Bronchial epithelial cell (primary cell): Measurements from ENCODE around the gene TMEM214. TPM values are rescaled to one million over a fixed set of nuclear protein-coding genes. Genes with fewer than 3 reads are reported as not detected.

Source experiments
- DNase-seq: peaks from one replicate; pipeline ENCODE4 v3.0.0-alpha.2; 2010; ENCODE audit warnings: low read depth
- FAIRE-seq: peaks from 2 replicates; lab custom pipeline; 2011; peaks lifted over from hg19 to GRCh38; lab: Jason Lieb, UNC
- H3K27me3 ChIP-seq: 2 replicates; pipeline ENCODE4 v1.5.1; 2011; ENCODE audit warnings: low read length; ENCODE audit not compliant: control insufficient read depth, insufficient read depth
- H3K36me3 ChIP-seq: 2 replicates; pipeline ENCODE4 v1.5.1; 2011; ENCODE audit warnings: low read length; ENCODE audit not compliant: control insufficient read depth, insufficient read depth
- H3K4me3 ChIP-seq: 2 replicates; pipeline ENCODE4 v1.5.1; 2011; ENCODE audit warnings: mild to moderate bottlenecking, low read depth, low read length, control low read depth
- CTCF ChIP-seq: IDR thresholded peaks from 2 replicates; pipeline ENCODE4 v1.5.1; 2011; ENCODE audit warnings: mild to moderate bottlenecking, moderate library complexity, low read length, control low read depth, inconsistent platforms; ENCODE audit not compliant: insufficient read depth, severe bottlenecking
- total RNA-seq: library from RNA; depleted of rRNA; stranded (reverse); fragments of >200 nt; gene quantifications from 2 replicates; pipeline ENCODE4 v1.2.1, GENCODE V29; 2014

The TMEM214 gene
- total RNA-seq, 1 donor from 2014 or later: 15.8 TPM

- DNase-seq: no peak
- H3K36me3 ChIP-seq: peaks cover 12% of the 10 kb centered on the region
- FAIRE-seq: no peak
- no peak overlapping the region for H3K4me3 ChIP-seq
- no peak for TF ChIP-seq CTCF
- H3K27me3 ChIP-seq: no peaks in the 10 kb centered on the region
These were observed 34.6 kb downstream of the TMEM214 start for GRCh38 chr2:27067385-27067784.

- TF ChIP-seq CTCF: no peak
- Histone ChIP-seq H3K4me3 (no peak overlapping the region), H3K36me3 (peaks cover 12% of the 10 kb centered on the region), H3K27me3 (no peaks in the 10 kb centered on the region)
- DNase-seq: no peak
- no peak for FAIRE-seq
These were observed 36.7 kb downstream of the TMEM214 start for GRCh38 chr2:27069436-27069835.

- FAIRE-seq (no peak), DNase-seq (no peak)
- Histone ChIP-seq H3K27me3 (no peaks in the 10 kb centered on the region), H3K4me3 (peak overlapping the region; percentile 93), H3K36me3 (peaks cover 12% of the 10 kb centered on the region)
- TF ChIP-seq CTCF: no peak
These were observed 37.3 kb downstream of the TMEM214 start for GRCh38 chr2:27069961-27070618.

GRCh38 chr2:27070653-27071276, 38.0 kb downstream of the TMEM214 start:
- no peak for DNase-seq
- H3K4me3 ChIP-seq: peak overlapping the region; percentile 93
- peaks cover 12% of the 10 kb centered on the region for H3K36me3 ChIP-seq
- no peak for FAIRE-seq
- no peaks in the 10 kb centered on the region for H3K27me3 ChIP-seq
- TF ChIP-seq CTCF: no peak

GRCh38 chr2:27071277-27071989, 38.7 kb downstream of the TMEM214 start, which contains the start of gene OST4:
Gene OST4, minus strand, starts transcription at chr2:27071654.
- DNase-seq (peak; percentile 78), FAIRE-seq (no peak)
- no peaks in the 10 kb centered on the region for H3K27me3 ChIP-seq
- peaks cover 12% of the 10 kb centered on the region for H3K36me3 ChIP-seq
- peak within 1 kb of the TSS; percentile 93 for H3K4me3 ChIP-seq
- TF ChIP-seq CTCF: no peak
